Osteocyte (in vitro differentiated cells): ENCODE measurements around the gene BTBD16. TPM values are rescaled to one million over a fixed set of nuclear protein-coding genes. Genes with fewer than 3 reads are reported as not detected.

ENCODE experiments used
- DNase-seq: peaks from one replicate; pipeline ENCODE4 v3.0.0; 2021; ENCODE audit warnings: mixed read lengths; ENCODE audit not compliant: unreplicated experiment; ENCODE audit errors: extremely low spot score
- H3K27ac Mint-ChIP-seq: one replicate; pipeline ENCODE4 v1.8.0; 2021; ENCODE audit warnings: mild to moderate bottlenecking, mixed read lengths; ENCODE audit not compliant: unreplicated experiment
- H3K27me3 Mint-ChIP-seq: one replicate; pipeline ENCODE4 v1.8.0; 2021; ENCODE audit warnings: mixed read lengths; ENCODE audit not compliant: unreplicated experiment
- H3K36me3 Mint-ChIP-seq: one replicate; pipeline ENCODE4 v1.8.0; 2021; ENCODE audit warnings: mixed read lengths; ENCODE audit not compliant: unreplicated experiment
- H3K4me1 Mint-ChIP-seq: one replicate; pipeline ENCODE4 v1.8.0; 2021; ENCODE audit warnings: mixed read lengths; ENCODE audit not compliant: unreplicated experiment
- H3K4me3 Mint-ChIP-seq: one replicate; pipeline ENCODE4 v1.8.0; 2021; ENCODE audit warnings: mild to moderate bottlenecking, moderate library complexity, mixed read lengths; ENCODE audit not compliant: unreplicated experiment
- H3K9me3 Mint-ChIP-seq: one replicate; pipeline ENCODE4 v1.8.0; 2021; ENCODE audit warnings: mixed read lengths; ENCODE audit not compliant: unreplicated experiment
- CTCF ChIP-seq: fragments of 200-600 bp; sonication (generic); IDR thresholded peaks from 2 replicates; pipeline ENCODE4 v1.5.0; 2021; ENCODE audit warnings: antibody characterized with exemption, mild to moderate bottlenecking, moderate library complexity
- total RNA-seq: library from RNA; stranded (reverse); gene quantifications from 2 replicates; pipeline ENCODE4 v1.2.1, GENCODE V29; 2021

BTBD16 gene
- total RNA-seq, 1 donor from 2014 or later = not detected

- Mint-ChIP-seq H3K9me3 (no peaks in the 10 kb centered on the region), H3K27ac (no peak overlapping the region)
Measured at GRCh38 chr10:122290833-122291532, 19.9 kb downstream of the BTBD16 start.

GRCh38 chr10:122291739-122292138 lies 20.6 kb downstream of the BTBD16 start:
- Mint-ChIP-seq H3K27ac (no peak overlapping the region), H3K36me3 (no peaks in the 10 kb centered on the region), H3K4me1 (peaks cover 21% of the 10 kb centered on the region), H3K4me3 (no peak overlapping the region), H3K27me3 (no peaks in the 10 kb centered on the region), H3K9me3 (no peaks in the 10 kb centered on the region)
- DNase-seq = no peak
- TF ChIP-seq CTCF = no peak

More at GRCh38 chr10:122290833-122291532, 19.9 kb downstream of the BTBD16 start:
- no peaks in the 10 kb centered on the region for H3K36me3 Mint-ChIP-seq
- H3K27me3 Mint-ChIP-seq = no peaks in the 10 kb centered on the region
- no peak for DNase-seq
- no peak overlapping the region for H3K4me3 Mint-ChIP-seq
- TF ChIP-seq CTCF = no peak
- H3K4me1 Mint-ChIP-seq = peaks cover 29% of the 10 kb centered on the region

GRCh38 chr10:122292376-122292775 lies 21.3 kb downstream of the BTBD16 start:
- Mint-ChIP-seq H3K27ac (no peak overlapping the region), H3K36me3 (no peaks in the 10 kb centered on the region), H3K9me3 (no peaks in the 10 kb centered on the region), H3K4me1 (peaks cover 15% of the 10 kb centered on the region), H3K27me3 (no peaks in the 10 kb centered on the region), H3K4me3 (no peak overlapping the region)
- no peak for TF ChIP-seq CTCF
- no peak for DNase-seq

GRCh38 chr10:122293156-122293960 lies 22.3 kb downstream of the BTBD16 start:
- H3K9me3 Mint-ChIP-seq = no peaks in the 10 kb centered on the region

More at GRCh38 chr10:122293156-122293960, 22.3 kb downstream of the BTBD16 start:
- DNase-seq = peak; percentile 46
- Mint-ChIP-seq H3K4me1 (peaks cover 6% of the 10 kb centered on the region), H3K4me3 (no peak overlapping the region), H3K27me3 (no peaks in the 10 kb centered on the region), H3K36me3 (no peaks in the 10 kb centered on the region), H3K27ac (no peak overlapping the region)
- TF ChIP-seq CTCF = no peak
